ENCODE results near the gene UPP2.

The UPP2 gene

GRCh38 chr2:158079672-158080071 is 22.0 kb upstream of the UPP2 start:
- Histone ChIP-seq H3K4me3 (ENCODE audit: low read length, poor library complexity, severe bottlenecking) (no peak overlapping the region), H3K4me2 (ENCODE audit: low read depth, low read length, poor library complexity, severe bottlenecking) (no peak overlapping the region), H3K36me3 (ENCODE audit: insufficient read depth, low read length) (no peaks in the 10 kb centered on the region), H3K9me2 (replicated peaks; ENCODE audit: low read depth, low read length) (no peaks in the 10 kb centered on the region), H3K27me3 (ENCODE audit: insufficient read depth, low read length, poor library complexity, severe bottlenecking) (no peaks in the 10 kb centered on the region), H3K9ac (ENCODE audit: low read depth, low read length, poor library complexity, severe bottlenecking) (no peak overlapping the region), H3F3A (ENCODE audit: low read depth) (no peaks in the 10 kb centered on the region), H2AFZ (ENCODE audit: low read length) (no peak overlapping the region), H4K20me1 (ENCODE audit: insufficient read depth, low read length, poor library complexity, severe bottlenecking) (no peaks in the 10 kb centered on the region), H3K4me1 (ENCODE audit: insufficient read depth, low read length, poor library complexity, severe bottlenecking) (no peaks in the 10 kb centered on the region), H3K79me2 (ENCODE audit: insufficient read depth, low read length) (no peaks in the 10 kb centered on the region), H3K9me3 (ENCODE audit: insufficient read depth, low read depth, low read length) (no peaks in the 10 kb centered on the region; the same call in 1 of the 2 replicates)
- no peak for TF ChIP-seq CTCF (conservative IDR thresholded peaks at IDR 0.05; ENCODE audit: low read length)
- TF ChIP-seq EZH2phosphoT487 (IDR thresholded peaks at IDR 0.05; ENCODE audit: borderline replicate concordance) = no peak

- Histone ChIP-seq H3K4me2 (ENCODE audit: low read depth, low read length, poor library complexity, severe bottlenecking) (no peak overlapping the region), H3K4me3 (ENCODE audit: low read length, poor library complexity, severe bottlenecking) (no peak overlapping the region), H3K9ac (ENCODE audit: low read depth, low read length, poor library complexity, severe bottlenecking) (no peak overlapping the region), H2AFZ (ENCODE audit: low read length) (no peak overlapping the region), H3K9me2 (replicated peaks; ENCODE audit: low read depth, low read length) (no peaks in the 10 kb centered on the region), H3K4me1 (ENCODE audit: insufficient read depth, low read length, poor library complexity, severe bottlenecking) (no peaks in the 10 kb centered on the region), H3F3A (ENCODE audit: low read depth) (no peaks in the 10 kb centered on the region), H3K27me3 (ENCODE audit: insufficient read depth, low read length, poor library complexity, severe bottlenecking) (no peaks in the 10 kb centered on the region), H3K79me2 (ENCODE audit: insufficient read depth, low read length) (no peaks in the 10 kb centered on the region), H4K20me1 (ENCODE audit: insufficient read depth, low read length, poor library complexity, severe bottlenecking) (no peaks in the 10 kb centered on the region), H3K9me3 (ENCODE audit: insufficient read depth, low read depth, low read length) (no peaks in the 10 kb centered on the region; the same call in 1 of the 2 replicates), H3K36me3 (ENCODE audit: insufficient read depth, low read length) (no peaks in the 10 kb centered on the region)
- no peak for TF ChIP-seq EZH2phosphoT487 (IDR thresholded peaks at IDR 0.05; ENCODE audit: borderline replicate concordance)
- no peak for TF ChIP-seq CTCF (conservative IDR thresholded peaks at IDR 0.05; ENCODE audit: low read length)
Measured at GRCh38 chr2:158088093-158088492, 13.6 kb upstream of the UPP2 start.

- no peak overlapping the region for H2AFZ ChIP-seq (ENCODE audit: low read length)
- H3K9ac ChIP-seq (ENCODE audit: low read depth, low read length, poor library complexity, severe bottlenecking) = no peak overlapping the region
- no peak overlapping the region for H3K4me3 ChIP-seq (ENCODE audit: low read length, poor library complexity, severe bottlenecking)
- H3K9me3 ChIP-seq (ENCODE audit: insufficient read depth, low read depth, low read length) = no peaks in the 10 kb centered on the region; the same call in 1 of the 2 replicates
- no peaks in the 10 kb centered on the region for H3K27me3 ChIP-seq (ENCODE audit: insufficient read depth, low read length, poor library complexity, severe bottlenecking)
- no peak for TF ChIP-seq EZH2phosphoT487 (IDR thresholded peaks at IDR 0.05; ENCODE audit: borderline replicate concordance)
- TF ChIP-seq CTCF (conservative IDR thresholded peaks at IDR 0.05; ENCODE audit: low read length) = no peak
- H3K79me2 ChIP-seq (ENCODE audit: insufficient read depth, low read length) = no peaks in the 10 kb centered on the region
- no peaks in the 10 kb centered on the region for H3F3A ChIP-seq (ENCODE audit: low read depth)
- no peaks in the 10 kb centered on the region for H3K9me2 ChIP-seq (replicated peaks; ENCODE audit: low read depth, low read length)
- no peaks in the 10 kb centered on the region for H3K4me1 ChIP-seq (ENCODE audit: insufficient read depth, low read length, poor library complexity, severe bottlenecking)
- H3K36me3 ChIP-seq (ENCODE audit: insufficient read depth, low read length) = no peaks in the 10 kb centered on the region
- H4K20me1 ChIP-seq (ENCODE audit: insufficient read depth, low read length, poor library complexity, severe bottlenecking) = no peaks in the 10 kb centered on the region
- no peak overlapping the region for H3K4me2 ChIP-seq (ENCODE audit: low read depth, low read length, poor library complexity, severe bottlenecking)
Measured at GRCh38 chr2:158089322-158089721, 12.4 kb upstream of the UPP2 start.

All from Loucy (cell line).